VCaP (cell line): ENCODE data around the gene DOCK11.

Experiments
- H3K27ac ChIP-seq: fragments of 450-650 bp; 2 replicates; pipeline ENCODE4 v1.5.1; 2017
- TF ChIP-seq, protein P1 (sequence below): fragments of 450-650 bp; conservative IDR thresholded peaks from 2 replicates; pipeline ENCODE4 v1.5.1; 2017; ENCODE audit warnings: mild to moderate bottlenecking, moderate library complexity

Gene DOCK11

DNA sequence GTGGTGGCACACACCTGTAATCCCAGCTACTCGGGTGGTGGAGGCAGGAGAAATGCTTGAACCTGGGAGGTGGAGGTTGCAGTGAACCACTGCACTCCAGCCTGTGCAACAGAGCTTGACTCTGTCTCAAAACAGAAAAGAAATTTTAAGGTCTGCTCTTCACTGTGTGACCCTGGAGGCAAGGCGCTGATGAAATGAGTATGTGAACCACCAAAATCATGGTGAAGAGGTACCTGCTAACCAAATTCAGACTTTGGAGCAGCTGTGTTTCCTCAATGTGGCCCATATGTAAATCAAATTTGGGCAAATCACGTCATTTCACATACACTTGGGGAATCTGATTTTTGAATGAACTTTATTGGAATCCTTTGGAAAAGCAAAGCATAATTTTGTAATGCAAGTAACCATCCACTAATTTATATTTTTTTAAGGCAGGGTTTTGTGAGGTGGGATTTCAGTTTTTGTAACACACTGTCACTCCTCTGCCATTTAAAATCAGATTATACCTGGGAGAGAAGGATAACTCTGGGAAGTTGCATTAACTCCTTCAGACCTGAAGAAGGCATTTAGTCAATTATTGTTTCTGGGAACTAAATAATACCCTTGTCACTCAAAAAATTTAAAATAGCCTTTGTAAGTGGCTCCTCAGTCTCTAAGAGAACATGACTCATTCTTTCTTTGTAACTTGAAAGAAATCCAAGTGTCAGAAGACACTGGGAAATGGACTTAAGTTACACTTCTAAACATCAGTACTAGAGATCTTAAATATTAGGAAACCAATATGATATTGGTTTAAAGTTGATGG, 24.0 kb downstream of the DOCK11 start:
- H3K27ac ChIP-seq: no peak overlapping the region
- TF ChIP-seq, protein P1, sequence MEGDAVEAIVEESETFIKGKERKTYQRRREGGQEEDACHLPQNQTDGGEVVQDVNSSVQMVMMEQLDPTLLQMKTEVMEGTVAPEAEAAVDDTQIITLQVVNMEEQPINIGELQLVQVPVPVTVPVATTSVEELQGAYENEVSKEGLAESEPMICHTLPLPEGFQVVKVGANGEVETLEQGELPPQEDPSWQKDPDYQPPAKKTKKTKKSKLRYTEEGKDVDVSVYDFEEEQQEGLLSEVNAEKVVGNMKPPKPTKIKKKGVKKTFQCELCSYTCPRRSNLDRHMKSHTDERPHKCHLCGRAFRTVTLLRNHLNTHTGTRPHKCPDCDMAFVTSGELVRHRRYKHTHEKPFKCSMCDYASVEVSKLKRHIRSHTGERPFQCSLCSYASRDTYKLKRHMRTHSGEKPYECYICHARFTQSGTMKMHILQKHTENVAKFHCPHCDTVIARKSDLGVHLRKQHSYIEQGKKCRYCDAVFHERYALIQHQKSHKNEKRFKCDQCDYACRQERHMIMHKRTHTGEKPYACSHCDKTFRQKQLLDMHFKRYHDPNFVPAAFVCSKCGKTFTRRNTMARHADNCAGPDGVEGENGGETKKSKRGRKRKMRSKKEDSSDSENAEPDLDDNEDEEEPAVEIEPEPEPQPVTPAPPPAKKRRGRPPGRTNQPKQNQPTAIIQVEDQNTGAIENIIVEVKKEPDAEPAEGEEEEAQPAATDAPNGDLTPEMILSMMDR: no peak

DNA sequence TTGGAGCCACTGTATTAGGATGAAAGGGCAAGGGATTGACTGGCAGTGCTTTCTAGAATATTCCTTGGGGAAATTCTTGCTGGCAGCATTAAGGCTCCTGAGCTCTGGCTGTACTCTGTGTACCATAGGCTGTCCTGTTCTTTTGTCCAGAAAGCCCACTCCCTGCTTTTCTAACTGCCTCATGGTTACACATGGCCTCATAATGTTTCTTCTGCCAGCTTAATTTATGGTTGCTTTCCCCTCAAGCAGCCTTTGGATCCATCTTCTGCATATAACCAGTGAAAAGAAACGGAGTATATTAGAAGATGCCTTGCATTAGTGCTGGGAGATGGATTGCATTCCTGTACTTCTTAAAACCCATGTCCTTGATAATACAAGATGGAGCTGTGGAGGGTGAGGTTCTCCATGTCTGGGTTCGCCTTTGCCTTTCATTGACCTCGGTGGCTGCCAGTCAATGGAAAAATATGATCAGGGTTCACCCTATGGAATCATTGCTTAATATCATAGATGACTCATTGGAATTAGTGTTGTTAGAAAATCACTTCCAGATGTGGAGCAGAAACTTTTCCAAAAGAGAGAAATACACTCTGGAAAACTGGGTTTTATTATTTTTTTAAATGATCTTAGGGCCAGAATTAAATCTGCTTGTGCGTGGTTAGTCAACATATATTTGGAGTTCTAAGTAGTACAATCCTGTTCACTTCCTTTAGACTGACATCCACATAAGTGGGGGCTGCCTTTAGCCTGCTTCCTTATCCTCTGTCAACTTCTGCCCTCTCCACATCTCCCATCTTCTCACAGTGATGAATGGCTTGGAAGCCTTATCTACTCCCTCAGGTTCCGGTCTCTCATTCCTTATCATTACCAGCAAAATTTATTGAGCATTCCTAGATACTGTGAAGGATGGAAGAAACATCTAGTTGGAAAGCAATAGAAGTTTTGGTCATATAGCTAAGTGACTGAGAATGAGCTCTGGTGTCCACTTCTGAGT, 24.9 kb downstream of the DOCK11 start:
- no peak overlapping the region for H3K27ac ChIP-seq

DNA sequence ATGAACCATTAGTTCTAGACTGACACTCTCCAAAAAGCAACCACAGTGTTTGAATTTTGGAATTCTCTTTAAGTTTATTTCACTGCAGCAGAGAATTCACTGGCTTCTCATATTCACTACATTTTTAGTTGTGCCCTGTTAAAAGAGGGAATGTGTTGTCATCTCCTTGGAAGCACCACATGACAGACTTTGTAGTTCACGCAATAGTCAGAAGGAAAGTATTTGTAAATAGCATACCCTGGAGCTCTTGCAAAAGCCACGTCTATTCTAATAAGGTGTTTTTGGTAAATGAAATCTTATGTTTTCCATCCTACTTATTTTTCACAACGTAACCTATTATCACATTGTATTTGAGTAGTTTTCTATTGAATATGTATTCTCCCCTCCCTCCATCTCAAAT, 25.8 kb downstream of the DOCK11 start:
- H3K27ac ChIP-seq: no peak overlapping the region
- TF ChIP-seq, protein P1: no peak

More for the DNA sequence above, 24.9 kb downstream of the DOCK11 start:
- TF ChIP-seq, protein P1: no peak

DNA sequence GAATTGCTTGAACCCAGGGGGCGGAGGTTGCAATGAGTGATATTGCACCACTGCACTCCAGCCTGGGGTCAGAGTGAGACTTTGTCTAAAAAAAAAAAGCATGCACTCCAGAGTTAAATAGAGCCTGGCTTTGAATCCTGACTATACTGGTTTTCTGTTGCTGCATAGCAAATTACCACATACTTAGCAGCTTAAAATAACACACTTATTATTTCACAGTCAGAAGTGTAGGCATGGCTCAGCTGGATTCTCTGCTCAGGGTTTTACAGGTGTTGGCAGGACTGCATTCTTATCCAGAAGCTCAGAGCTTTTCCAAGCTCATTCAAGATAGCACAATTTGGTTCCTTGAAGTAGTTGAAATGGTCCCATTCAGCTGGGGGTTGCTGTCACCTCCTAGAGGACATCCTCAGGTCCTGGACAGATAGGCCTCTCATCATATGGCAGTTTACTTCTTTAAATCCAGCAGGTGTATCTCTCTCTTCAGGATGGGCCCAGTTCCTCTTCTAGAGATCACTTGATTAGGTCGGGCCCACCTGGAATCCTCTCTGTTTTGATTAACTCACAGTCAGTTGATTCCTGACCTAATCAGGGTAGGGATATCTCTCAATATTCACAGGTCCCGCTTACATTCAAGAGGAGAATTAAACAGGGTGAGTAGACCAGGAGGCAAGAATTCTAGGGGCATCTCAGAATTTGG, 26.8 kb downstream of the DOCK11 start:
- TF ChIP-seq, protein P1: no peak
- H3K27ac ChIP-seq: no peak overlapping the region

DNA sequence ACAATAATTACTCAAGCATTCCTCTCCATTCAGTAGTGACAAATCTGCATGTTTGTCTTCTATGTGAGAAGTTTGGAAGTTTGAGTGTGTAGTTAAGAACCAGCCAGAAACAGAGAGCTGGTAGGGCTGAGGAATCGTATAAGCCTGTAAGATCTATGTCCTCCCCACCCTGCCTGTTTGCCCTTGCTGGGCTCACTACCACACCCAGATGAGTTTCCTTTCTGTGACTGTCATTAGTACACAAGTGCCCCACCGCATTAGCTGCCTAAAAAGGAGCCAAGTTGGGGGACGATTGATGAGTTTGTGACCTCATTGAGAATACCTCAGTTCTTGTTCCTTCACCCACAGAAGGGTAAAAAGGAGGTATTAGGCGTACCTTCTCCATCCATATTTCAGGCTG, 28.3 kb downstream of the DOCK11 start:
- TF ChIP-seq, protein P1: no peak

DNA sequence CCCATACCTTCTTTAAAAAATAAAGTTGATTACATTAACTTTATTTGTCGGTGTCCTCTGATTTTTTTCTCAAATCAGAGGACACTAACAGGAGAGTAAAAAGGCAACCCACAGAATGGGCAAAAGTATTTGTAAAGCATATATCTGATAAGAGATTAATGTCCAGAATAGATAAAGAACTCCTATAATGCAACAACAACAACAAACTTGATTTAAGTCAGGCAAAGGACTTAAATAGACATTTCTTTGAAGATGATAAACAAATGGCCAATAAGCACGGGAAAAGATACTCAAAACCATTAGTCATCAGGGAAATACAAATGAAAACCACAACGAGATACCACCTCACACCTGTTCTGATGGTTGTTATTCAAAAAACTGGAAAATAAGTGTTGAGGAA, 28.7 kb downstream of the DOCK11 start:
- H3K27ac ChIP-seq: no peak overlapping the region
- TF ChIP-seq, protein P1: no peak

More for the DNA sequence above, 28.3 kb downstream of the DOCK11 start:
- no peak overlapping the region for H3K27ac ChIP-seq
